Body of pancreas (tissue), 4 donors: ENCODE results near the gene SLC17A1. TPM values are rescaled to one million over a fixed set of nuclear protein-coding genes. Genes with fewer than 3 reads are reported as not detected.
A peak's percentile ranks its signal among the peaks of the same experiment; 100 is the strongest.

ENCODE experiments used
- ATAC-seq: fragments of 150-250 bp; one replicate; pipeline ENCODE4 v1.9.1; 2016
- DNase-seq, 4 donors: peaks; one replicate each; pipeline ENCODE4 v3.0.0-alpha.2; 2019
- H3K27ac ChIP-seq, 4 donors: fragments of 200-600 bp; sonication (generic); 1 replicate in 3 of 4; 2 replicates in 1 of 4; pipeline versions ENCODE4 v1.5.1 to v1.6.1; 2016 to 2019; ENCODE audit warnings: mild to moderate bottlenecking in 1 of 4, mixed read lengths in 1 of 4, moderate library complexity in 1 of 4
- H3K27me3 ChIP-seq, 2 donors: fragments of 200-600 bp; sonication (generic); one replicate each; pipeline ENCODE4 v1.6.0; 2016; ENCODE audit warnings: mild to moderate bottlenecking in 1 of 2
- H3K36me3 ChIP-seq, 2 donors: fragments of 200-600 bp; sonication (generic); replicated peaks in 1 of 2; 2 replicates each; pipeline ENCODE4 v1.5.1; 2016; ENCODE audit warnings: low read depth in 2 of 2; ENCODE audit not compliant: insufficient read depth in 1 of 2
- H3K4me1 ChIP-seq: fragments of 200-600 bp; sonication (generic); one replicate; pipeline ENCODE4 v1.6.0; 2016
- H3K4me3 ChIP-seq, 2 donors: fragments of 200-600 bp; sonication (generic); 1 replicate in 1 of 2; 2 replicates in 1 of 2; pipeline ENCODE4 v1.5.1; 2016 to 2019
- H3K9me3 ChIP-seq, 3 donors: fragments of 200-600 bp; sonication (generic); 1 replicate in 2 of 3; 2 replicates in 1 of 3; pipeline ENCODE4 v1.5.1; 2016
- POLR2A ChIP-seq, 3 donors: fragments of 450-650 bp; IDR thresholded peaks; one replicate each; pipeline ENCODE4 v1.6.1; 2016; ENCODE audit warnings: antibody characterized with exemption in 3 of 3, mild to moderate bottlenecking in 2 of 3
- WGBS, 2 donors: methylation state at CpG; one replicate each; pipeline ENCODE4 v1.1.5; 2017; 5-methylcytosine and 5-hydroxymethylcytosine counted together
- intact Hi-C: fragments of 100-400 bp; cut with DNase I; formaldehyde crosslinking; loops from one replicate; pipeline ENCODE4 v1.15.1; 2023
- total RNA-seq, 2 donors: library from RNA; depleted of rRNA; stranded (reverse); fragments of >200 nt; gene quantifications; one replicate each; pipeline ENCODE4 v1.1.0, GENCODE V29; 2016
- TF ChIP-seq, protein P1 (sequence below), 7 experiments: fragments of 450-650 bp in 4 of 7; fragments of 200-600 bp in 3 of 7; sonication (generic) in 3 of 7; IDR thresholded peaks; one replicate each; pipeline ENCODE4 v1.5.1; 2016 to 2019; ENCODE audit warnings: antibody characterized with exemption in 7 of 7

The SLC17A1 gene
- total RNA-seq, 2 donors from 2014 or later: not detected

DNA sequence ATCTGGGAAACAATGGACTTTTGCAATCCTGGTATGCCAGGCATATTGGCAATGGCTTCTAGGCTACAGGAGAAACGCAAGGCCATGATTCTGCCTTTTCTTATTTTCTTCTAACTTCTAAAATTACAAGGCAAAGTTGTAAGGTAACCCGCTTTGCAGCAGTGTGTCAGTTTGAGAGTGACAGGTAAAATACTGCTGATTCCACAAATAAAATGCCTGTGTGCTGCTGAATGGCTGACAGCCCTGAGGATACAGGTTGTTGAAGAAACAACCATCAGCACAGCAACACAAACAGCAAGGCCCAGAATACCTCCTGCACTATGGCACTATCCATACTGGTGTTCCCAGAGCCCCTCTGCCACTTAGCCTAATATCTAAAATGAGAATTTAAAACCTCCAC, 37.1 kb downstream of the SLC17A1 start:
- no peak overlapping the region for H3K27ac ChIP-seq
- H3K27me3 ChIP-seq: no peaks in the 10 kb centered on the region
- no peaks in the 10 kb centered on the region for H3K9me3 ChIP-seq
- no peak overlapping the region for H3K4me3 ChIP-seq
- no peaks in the 10 kb centered on the region for H3K4me1 ChIP-seq
- intact Hi-C loops: no loop called here
- TF ChIP-seq, protein P1, sequence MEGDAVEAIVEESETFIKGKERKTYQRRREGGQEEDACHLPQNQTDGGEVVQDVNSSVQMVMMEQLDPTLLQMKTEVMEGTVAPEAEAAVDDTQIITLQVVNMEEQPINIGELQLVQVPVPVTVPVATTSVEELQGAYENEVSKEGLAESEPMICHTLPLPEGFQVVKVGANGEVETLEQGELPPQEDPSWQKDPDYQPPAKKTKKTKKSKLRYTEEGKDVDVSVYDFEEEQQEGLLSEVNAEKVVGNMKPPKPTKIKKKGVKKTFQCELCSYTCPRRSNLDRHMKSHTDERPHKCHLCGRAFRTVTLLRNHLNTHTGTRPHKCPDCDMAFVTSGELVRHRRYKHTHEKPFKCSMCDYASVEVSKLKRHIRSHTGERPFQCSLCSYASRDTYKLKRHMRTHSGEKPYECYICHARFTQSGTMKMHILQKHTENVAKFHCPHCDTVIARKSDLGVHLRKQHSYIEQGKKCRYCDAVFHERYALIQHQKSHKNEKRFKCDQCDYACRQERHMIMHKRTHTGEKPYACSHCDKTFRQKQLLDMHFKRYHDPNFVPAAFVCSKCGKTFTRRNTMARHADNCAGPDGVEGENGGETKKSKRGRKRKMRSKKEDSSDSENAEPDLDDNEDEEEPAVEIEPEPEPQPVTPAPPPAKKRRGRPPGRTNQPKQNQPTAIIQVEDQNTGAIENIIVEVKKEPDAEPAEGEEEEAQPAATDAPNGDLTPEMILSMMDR (IDR thresholded peaks at IDR 0.05): no peak
- no peak for TF ChIP-seq POLR2A (IDR thresholded peaks at IDR 0.05)
- DNase-seq (no peak), ATAC-seq (no peak)
- no peaks in the 10 kb centered on the region for H3K36me3 ChIP-seq
- WGBS, 2 donors: 81 to 93% methylated on average over 2 of the region's 2 CpGs

DNA sequence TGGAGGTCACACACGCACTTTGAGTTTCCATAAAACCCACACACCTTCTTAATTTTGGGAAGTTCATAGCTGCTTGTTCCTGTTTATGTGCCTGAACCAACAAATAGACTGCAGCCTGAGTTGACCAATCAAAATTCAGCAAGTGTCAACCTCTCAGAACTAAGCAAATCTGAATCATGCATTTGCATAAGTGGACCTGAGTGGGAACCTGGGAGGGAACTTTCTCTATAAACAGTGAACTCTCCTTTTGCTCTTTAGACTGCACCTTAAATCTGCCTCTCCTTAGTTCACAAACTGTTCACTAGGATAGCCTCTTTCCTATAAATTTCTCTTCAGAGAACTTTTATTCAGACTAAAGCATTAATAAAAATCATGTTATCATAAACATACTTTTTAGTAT, 37.9 kb downstream of the SLC17A1 start:
- intact Hi-C loops: no loop called here
- Histone ChIP-seq H3K36me3 (no peaks in the 10 kb centered on the region), H3K27ac (no peak overlapping the region), H3K4me1 (no peaks in the 10 kb centered on the region), H3K4me3 (no peak overlapping the region), H3K9me3 (no peaks in the 10 kb centered on the region), H3K27me3 (no peaks in the 10 kb centered on the region)
- no peak for ATAC-seq
- TF ChIP-seq, protein P1 (IDR thresholded peaks at IDR 0.05): no peak
- TF ChIP-seq POLR2A (IDR thresholded peaks at IDR 0.05): no peak
- DNase-seq: no peak
- 100% methylated on average over 1 of the region's 1 CpG for WGBS, 2 donors

DNA sequence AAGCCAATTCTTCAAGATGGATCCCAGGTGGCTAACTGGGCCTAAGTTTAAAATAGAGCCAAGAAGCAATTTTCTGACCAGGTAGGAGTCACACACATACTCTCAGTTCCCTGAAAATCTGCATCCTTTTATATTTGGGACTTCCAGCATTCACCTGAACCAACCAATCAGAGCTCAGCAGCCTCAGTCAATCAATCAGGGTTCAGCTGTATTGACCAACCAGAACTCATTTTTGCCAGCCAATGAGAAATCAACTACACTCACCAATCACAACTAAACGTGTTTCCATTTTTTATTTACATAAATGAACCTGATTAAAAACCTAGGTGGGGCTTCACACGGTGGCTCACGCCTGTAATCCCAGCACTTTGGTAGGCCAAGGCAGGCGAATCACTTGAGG, 39.8 kb downstream of the SLC17A1 start:
- Histone ChIP-seq H3K36me3 (no peaks in the 10 kb centered on the region), H3K4me1 (no peaks in the 10 kb centered on the region), H3K27ac (no peak overlapping the region), H3K9me3 (no peaks in the 10 kb centered on the region), H3K4me3 (no peak overlapping the region), H3K27me3 (no peaks in the 10 kb centered on the region)
- ATAC-seq (no peak), DNase-seq (no peak)
- no peak for TF ChIP-seq POLR2A (IDR thresholded peaks at IDR 0.05)
- TF ChIP-seq, protein P1 (IDR thresholded peaks at IDR 0.05): no peak
- intact Hi-C loops: no loop called here
- 79 to 82% methylated on average over 4 of the region's 4 CpGs for WGBS, 2 donors

DNA sequence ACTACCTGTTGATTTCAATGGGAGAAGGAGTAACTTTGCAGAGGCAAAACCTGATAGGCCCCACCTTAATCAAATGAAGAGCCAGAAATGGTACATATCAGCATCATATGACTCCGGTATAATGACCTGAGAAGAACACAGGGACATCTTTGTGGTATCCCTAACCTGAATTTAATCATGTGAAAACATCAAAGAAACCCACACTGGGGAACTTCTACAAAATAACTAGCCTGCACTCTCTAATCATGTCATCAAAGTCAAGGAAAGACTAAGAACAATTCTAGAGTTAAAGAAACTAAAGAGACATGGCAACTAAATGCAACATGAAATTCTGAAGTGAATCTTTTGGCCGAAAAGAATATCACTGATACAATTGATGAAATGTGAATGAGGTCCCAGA, 42.4 kb downstream of the SLC17A1 start:
- TF ChIP-seq, protein P1 (IDR thresholded peaks at IDR 0.05): no peak
- TF ChIP-seq POLR2A (IDR thresholded peaks at IDR 0.05): no peak
- no peak overlapping the region for H3K27ac ChIP-seq
- WGBS, 2 donors: 62 to 63% methylated on average over 2 of the region's 2 CpGs
- no peak overlapping the region for H3K4me3 ChIP-seq
- H3K9me3 ChIP-seq: no peaks in the 10 kb centered on the region
- ATAC-seq (no peak), DNase-seq (no peak)
- intact Hi-C loops: no loop called here
- H3K27me3 ChIP-seq: no peaks in the 10 kb centered on the region
- H3K4me1 ChIP-seq: no peaks in the 10 kb centered on the region
- H3K36me3 ChIP-seq: no peaks in the 10 kb centered on the region

DNA sequence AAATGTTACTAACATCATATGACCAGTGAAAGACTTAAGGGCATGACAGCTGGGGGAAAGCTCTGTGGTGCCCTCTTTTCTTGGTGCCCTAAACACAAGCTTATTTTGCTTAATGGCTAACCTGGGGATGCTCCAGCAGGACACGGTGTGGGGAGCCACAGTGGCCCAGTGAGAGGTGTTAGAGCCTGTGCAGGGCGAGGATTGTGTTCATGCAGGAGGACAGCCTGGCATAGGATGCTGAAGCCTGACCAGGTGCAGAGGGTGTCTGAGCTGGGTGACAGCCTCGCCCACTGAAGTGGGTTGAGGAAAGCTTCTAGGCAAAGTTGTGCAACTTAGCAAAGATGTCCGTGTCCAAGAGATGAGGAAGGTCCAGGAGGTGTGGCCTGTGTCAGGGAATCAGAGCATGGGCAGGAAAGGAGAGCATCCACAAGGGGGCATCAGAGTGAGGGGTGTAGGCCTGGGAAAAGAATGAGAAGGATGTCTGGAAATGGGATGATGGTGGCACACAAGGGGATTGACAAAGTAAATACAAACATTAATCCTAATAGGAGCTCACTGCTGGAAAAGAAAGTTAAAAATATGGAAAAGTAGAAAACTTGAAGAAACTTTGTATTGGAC, 43.4 kb downstream of the SLC17A1 start:
- no peaks in the 10 kb centered on the region for H3K4me1 ChIP-seq
- peak; percentile 68 for ATAC-seq
- H3K9me3 ChIP-seq: no peaks in the 10 kb centered on the region
- intact Hi-C loops: no loop called here
- peak; percentile 60 to 70 (median 68) for DNase-seq
- WGBS, 2 donors: 47 to 50% methylated on average over 4 of the region's 4 CpGs
- H3K27ac ChIP-seq: no peak overlapping the region
- H3K4me3 ChIP-seq: no peak overlapping the region
- TF ChIP-seq POLR2A (IDR thresholded peaks at IDR 0.05): no peak
- TF ChIP-seq, protein P1 (IDR thresholded peaks at IDR 0.05): peak in 6 of 7 experiments; percentile 16 to 70 (median 60)
- no peaks in the 10 kb centered on the region for H3K27me3 ChIP-seq
- no peaks in the 10 kb centered on the region for H3K36me3 ChIP-seq
